Activated CD8-positive, alpha-beta T cell treated with anti-CD3 and anti-CD28 coated beads for 36 hours (primary cell): ENCODE results near the gene KRTAP4-2. TPM values are rescaled to one million over a fixed set of nuclear protein-coding genes. Genes with fewer than 3 reads are reported as not detected.

Experiments used
- ATAC-seq: fragments of 200-7000 bp; cut with Tn5 transposase; one replicate; pipeline ENCODE4 v1.10.0; 2021; ENCODE audit warnings: mild to moderate bottlenecking, moderate library complexity
- CTCF ChIA-PET: fragments of 350-600 bp; sonication (Branson Sonifier 250); formaldehyde crosslinking; loops from one replicate; lab custom pipeline; 2021; ENCODE audit warnings: antibody characterized with exemption; lab: Charles Lee
- POLR2A ChIA-PET: fragments of 350-600 bp; sonication (Branson Sonifier 250); formaldehyde crosslinking; loops from one replicate; lab custom pipeline; 2021; ENCODE audit warnings: antibody characterized with exemption; lab: Charles Lee
- DNase-seq: peaks from one replicate; pipeline ENCODE4 v3.0.0-alpha.2; 2020
- H3K27ac Mint-ChIP-seq: one replicate; pipeline ENCODE4 v1.8.0; 2021; ENCODE audit warnings: mild to moderate bottlenecking, mixed read lengths
- H3K27me3 Mint-ChIP-seq: one replicate; pipeline ENCODE4 v1.8.0; 2021; ENCODE audit warnings: mixed read lengths
- H3K36me3 Mint-ChIP-seq: one replicate; pipeline ENCODE4 v1.8.0; 2021; ENCODE audit warnings: low read depth, mixed read lengths
- H3K4me1 Mint-ChIP-seq: one replicate; pipeline ENCODE4 v1.8.0; 2021; ENCODE audit warnings: low read depth, mixed read lengths
- H3K4me3 Mint-ChIP-seq: one replicate; pipeline ENCODE4 v1.8.0; 2021; ENCODE audit warnings: mild to moderate bottlenecking, moderate library complexity, mixed read lengths
- H3K9me3 Mint-ChIP-seq: one replicate; pipeline ENCODE4 v1.8.0; 2021; ENCODE audit warnings: mixed read lengths
- intact Hi-C: fragments of 100-400 bp; cut with micrococcal nuclease; formaldehyde crosslinking; loops from one replicate; pipeline ENCODE4 v1.10.0; 2022
- total RNA-seq, 2 experiments: library from RNA; stranded (reverse); gene quantifications; one replicate each; pipeline ENCODE4 v1.2.3, GENCODE V29; 2021
- TF ChIP-seq, protein P1 (sequence below): fragments of 200-600 bp; IDR thresholded peaks from one replicate; pipeline ENCODE4 v1.8.0; 2022; ENCODE audit warnings: antibody characterized with exemption, mild to moderate bottlenecking

Gene KRTAP4-2
- total RNA-seq, 2 experiments from 2014 or later = not detected

DNA sequence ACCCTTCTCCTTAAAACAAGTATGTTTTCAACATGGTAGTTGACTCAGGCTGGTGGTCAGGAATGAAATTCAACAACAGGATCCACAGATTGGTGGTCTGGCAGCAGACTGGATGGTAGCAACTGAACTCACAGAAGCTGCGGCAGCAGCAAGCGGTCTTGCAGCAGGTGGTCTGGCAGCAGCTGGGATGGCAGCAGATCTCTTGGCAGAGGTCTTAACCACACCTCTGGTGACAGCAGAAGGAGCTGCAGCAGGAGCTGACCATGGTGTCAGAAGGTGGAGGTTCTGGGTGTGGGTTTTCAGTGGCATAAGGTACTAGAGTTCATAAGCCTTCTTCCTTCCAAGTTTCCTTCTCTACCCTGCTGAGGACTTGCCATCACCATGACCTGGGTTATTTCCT lies 8.9 kb upstream of the KRTAP4-2 start:
- intact Hi-C loops = no loop called here
- no peaks in the 10 kb centered on the region for H3K9me3 Mint-ChIP-seq
- no peaks in the 10 kb centered on the region for H3K36me3 Mint-ChIP-seq
- no peak overlapping the region for H3K27ac Mint-ChIP-seq
- DNase-seq = no peak
- H3K27me3 Mint-ChIP-seq = no peaks in the 10 kb centered on the region
- TF ChIP-seq, protein P1, sequence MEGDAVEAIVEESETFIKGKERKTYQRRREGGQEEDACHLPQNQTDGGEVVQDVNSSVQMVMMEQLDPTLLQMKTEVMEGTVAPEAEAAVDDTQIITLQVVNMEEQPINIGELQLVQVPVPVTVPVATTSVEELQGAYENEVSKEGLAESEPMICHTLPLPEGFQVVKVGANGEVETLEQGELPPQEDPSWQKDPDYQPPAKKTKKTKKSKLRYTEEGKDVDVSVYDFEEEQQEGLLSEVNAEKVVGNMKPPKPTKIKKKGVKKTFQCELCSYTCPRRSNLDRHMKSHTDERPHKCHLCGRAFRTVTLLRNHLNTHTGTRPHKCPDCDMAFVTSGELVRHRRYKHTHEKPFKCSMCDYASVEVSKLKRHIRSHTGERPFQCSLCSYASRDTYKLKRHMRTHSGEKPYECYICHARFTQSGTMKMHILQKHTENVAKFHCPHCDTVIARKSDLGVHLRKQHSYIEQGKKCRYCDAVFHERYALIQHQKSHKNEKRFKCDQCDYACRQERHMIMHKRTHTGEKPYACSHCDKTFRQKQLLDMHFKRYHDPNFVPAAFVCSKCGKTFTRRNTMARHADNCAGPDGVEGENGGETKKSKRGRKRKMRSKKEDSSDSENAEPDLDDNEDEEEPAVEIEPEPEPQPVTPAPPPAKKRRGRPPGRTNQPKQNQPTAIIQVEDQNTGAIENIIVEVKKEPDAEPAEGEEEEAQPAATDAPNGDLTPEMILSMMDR = no peak
- POLR2A ChIA-PET = interaction anchor here (1.1 kb wide), 1 partner anchor 23 kb away, joined by 3 read pairs; no protein-coding TSS in a partner anchor
- no peak for ATAC-seq
- CTCF ChIA-PET = no interaction called here
- H3K4me3 Mint-ChIP-seq = no peak overlapping the region
- H3K4me1 Mint-ChIP-seq = no peaks in the 10 kb centered on the region

DNA sequence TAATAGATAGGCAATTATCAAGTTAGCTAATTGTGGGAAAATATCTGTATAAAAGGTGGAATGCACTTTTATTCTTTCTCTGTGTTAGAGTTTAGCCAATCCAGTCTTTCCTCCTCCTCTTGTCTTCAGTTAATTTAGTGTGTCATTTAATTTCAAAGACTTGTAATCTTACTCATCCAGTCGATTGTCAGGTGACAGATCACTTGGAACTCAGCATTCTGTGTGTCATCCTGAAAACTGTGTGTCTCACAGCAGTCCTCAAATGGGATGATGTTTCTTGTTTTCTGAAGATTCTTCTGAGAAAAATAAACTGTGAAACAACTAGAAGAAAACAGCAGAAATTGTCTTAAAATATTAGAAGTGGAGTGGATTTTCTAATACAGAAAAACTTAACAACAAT lies 7.0 kb upstream of the KRTAP4-2 start:
- ATAC-seq = no peak
- CTCF ChIA-PET = no interaction called here
- intact Hi-C loops = no loop called here

DNA sequence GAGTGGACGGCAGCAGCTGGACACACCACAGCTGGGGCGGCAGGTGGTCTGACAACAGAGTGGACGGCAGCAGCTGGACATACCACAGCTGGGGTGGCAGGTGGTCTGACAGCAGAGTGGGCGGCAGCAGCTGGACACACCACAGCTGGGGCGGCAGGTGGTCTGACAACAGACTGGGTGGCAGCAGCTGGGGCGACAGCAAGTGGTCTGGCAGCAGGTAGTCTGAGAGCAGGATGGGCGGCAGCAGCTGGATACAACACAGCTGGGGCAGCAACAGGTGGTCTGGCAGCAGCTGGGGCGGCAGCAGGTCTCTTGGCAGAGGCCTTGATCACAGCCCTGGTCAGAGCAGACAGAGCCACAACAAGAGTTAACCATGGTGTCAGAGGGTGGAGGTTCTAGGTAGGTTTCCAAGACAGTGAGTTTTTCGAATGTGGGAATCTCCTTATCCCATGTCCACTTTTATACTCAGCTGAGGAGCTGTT lies 6.5 kb upstream of the KRTAP4-2 start, which contains the start of gene KRTAP4-1:
Gene KRTAP4-1 (minus strand): TSS at position 432 of the 482 bp plus-strand sequence. CDS start 57 bp downstream, at position 375.
- TF ChIP-seq, protein P1 = no peak
- CTCF ChIA-PET = no interaction called here
- ATAC-seq = no peak
- Mint-ChIP-seq H3K4me1 (no peaks in the 10 kb centered on the region), H3K36me3 (no peaks in the 10 kb centered on the region), H3K9me3 (no peaks in the 10 kb centered on the region), H3K27ac (no peak within 1 kb of the TSS), H3K27me3 (no peaks in the 10 kb centered on the region), H3K4me3 (no peak within 1 kb of the TSS)
- intact Hi-C loops = no loop called here
- POLR2A ChIA-PET = no interaction called here
- no peak for DNase-seq

More for the DNA sequence above, 7.0 kb upstream of the KRTAP4-2 start:
- no peak for DNase-seq
- TF ChIP-seq, protein P1 = no peak
- H3K27me3 Mint-ChIP-seq = no peaks in the 10 kb centered on the region
- H3K36me3 Mint-ChIP-seq = no peaks in the 10 kb centered on the region
- no peak overlapping the region for H3K4me3 Mint-ChIP-seq
- POLR2A ChIA-PET = no interaction called here
- H3K9me3 Mint-ChIP-seq = no peaks in the 10 kb centered on the region
- no peaks in the 10 kb centered on the region for H3K4me1 Mint-ChIP-seq
- no peak overlapping the region for H3K27ac Mint-ChIP-seq

DNA sequence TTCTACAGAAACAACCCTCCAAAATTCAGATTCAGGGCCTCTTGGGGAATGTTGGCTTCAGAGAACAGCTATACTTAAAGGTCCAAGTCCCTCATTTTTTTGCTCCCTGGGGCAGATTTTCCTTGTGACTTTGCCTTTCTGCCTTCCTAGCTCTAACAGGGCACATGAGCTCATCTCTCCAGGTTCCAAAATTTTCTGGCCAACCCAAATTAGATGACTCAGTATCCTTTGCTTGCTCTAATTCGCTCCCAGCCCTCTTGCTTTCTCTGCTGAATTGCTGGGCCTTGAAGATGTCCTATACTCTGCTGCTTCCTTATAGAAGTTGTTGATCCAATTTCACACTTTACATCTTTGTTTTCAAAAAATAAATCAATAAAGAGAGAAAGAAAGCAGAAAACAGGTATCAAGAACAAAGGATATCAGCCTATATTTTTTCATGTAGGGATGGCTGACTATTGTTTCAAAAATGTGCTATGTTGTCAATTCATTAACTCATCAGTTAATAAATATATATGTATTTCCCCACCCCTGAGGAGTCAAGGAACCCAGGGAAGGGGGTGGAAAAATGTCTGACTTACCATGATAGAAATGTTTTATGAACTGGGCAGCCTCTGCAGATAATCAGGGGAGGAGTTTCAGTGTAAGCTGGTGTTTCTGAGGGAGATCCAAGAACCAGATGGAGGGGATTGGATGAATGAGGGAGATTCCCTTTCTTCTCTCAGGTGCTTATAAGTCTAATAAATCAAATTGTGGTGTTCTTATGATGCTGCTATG lies 1.0 kb upstream of the KRTAP4-2 start:
- ATAC-seq = no peak
- H3K9me3 Mint-ChIP-seq = no peaks in the 10 kb centered on the region
- no peaks in the 10 kb centered on the region for H3K4me1 Mint-ChIP-seq
- DNase-seq = no peak
- intact Hi-C loops = no loop called here
- H3K36me3 Mint-ChIP-seq = no peaks in the 10 kb centered on the region
- POLR2A ChIA-PET = no interaction called here
- H3K27me3 Mint-ChIP-seq = no peaks in the 10 kb centered on the region
- CTCF ChIA-PET = no interaction called here
- H3K4me3 Mint-ChIP-seq = no peak overlapping the region
- no peak overlapping the region for H3K27ac Mint-ChIP-seq
- TF ChIP-seq, protein P1 = no peak

DNA sequence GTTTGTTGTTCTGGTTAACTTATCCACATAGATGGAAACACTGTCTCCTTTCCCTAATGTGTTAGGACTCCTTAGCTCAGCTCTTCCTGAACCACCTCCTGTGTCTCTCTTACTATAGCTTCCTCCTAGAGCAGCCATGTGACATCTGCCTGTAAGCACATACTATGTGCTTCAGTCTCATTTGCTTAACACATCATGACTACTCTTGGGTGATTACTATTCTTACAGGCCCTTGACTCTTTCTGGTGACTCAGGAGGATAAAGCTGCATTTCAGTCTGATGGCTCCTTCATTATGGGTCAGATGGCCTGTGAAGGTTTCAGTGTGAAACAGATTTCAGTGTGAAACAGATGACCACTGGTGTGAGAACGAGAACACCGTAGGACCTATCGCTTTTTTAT lies 320 bp upstream of the KRTAP4-2 start:
- Mint-ChIP-seq H3K9me3 (no peaks in the 10 kb centered on the region), H3K4me1 (no peaks in the 10 kb centered on the region), H3K27ac (no peak overlapping the region), H3K36me3 (no peaks in the 10 kb centered on the region), H3K4me3 (no peak overlapping the region), H3K27me3 (no peaks in the 10 kb centered on the region)
- intact Hi-C loops = no loop called here
- ChIA-PET CTCF (interaction anchor here (0.5 kb wide), 1 partner anchor 17 kb away, joined by 3 read pairs; no protein-coding TSS in a partner anchor), POLR2A (no interaction called here)
- DNase-seq (no peak), ATAC-seq (peak; percentile 55)
- TF ChIP-seq, protein P1 = no peak
